ENCODE data around the gene TANGO6. TPM values are rescaled to one million over a fixed set of nuclear protein-coding genes. Genes with fewer than 3 reads are reported as not detected.

Gene TANGO6
- polyA plus RNA-seq, 1 donor (not counting 4 experiments of a cell fraction or from before 2014, with no cell fraction given) = 13.1 TPM

DNA sequence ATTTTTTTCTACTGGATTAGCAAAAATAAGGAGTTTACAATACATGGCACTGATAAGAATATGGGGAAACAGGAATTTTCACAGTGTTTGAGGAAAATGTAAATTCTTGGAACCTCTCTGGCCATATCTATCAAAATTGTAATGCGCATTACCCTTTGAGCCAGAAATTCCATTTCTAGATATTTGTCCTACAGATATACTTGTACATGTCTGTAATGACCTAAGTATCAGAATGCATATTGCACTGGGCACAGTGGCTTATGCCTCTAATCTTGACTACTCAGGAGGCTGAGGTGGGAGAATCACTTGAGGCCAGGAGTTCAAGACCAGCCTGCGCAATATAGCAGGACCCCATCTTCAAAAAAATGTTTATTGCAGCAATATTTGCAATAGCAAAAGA lies 236.4 kb downstream of the TANGO6 start:
- dilution Hi-C loops (cut with MboI; ENCODE audit: extremely low pct_ligation_motif_present, low sequenced_read_pairs) = no loop called here
- TF ChIP-seq CTCF (optimal IDR thresholded peaks at IDR 0.05 in 1 of 3, IDR thresholded peaks at IDR 0.05 in 1 of 3, conservative IDR thresholded peaks at IDR 0.05 in 1 of 3; ENCODE audit: extremely low read depth in 1 of 3, insufficient read depth in 2 of 3, low read length in 3 of 3) (no peak), EZH2 (IDR thresholded peaks at IDR 0.05; ENCODE audit: low read length) (no peak)
- Histone ChIP-seq H4K20me1 (ENCODE audit: control insufficient read depth, extremely low read depth, insufficient read depth, low read length) (no peaks in the 10 kb centered on the region), H3K9me1 (ENCODE audit: control insufficient read depth, extremely low read depth, insufficient read depth, low read length) (no peaks in the 10 kb centered on the region), H2AFZ (ENCODE audit: control insufficient read depth, low read length) (no peak overlapping the region), H3K4me1 (ENCODE audit: control insufficient read depth, extremely low read depth, insufficient read depth, low read length) (peaks cover 10% of the 10 kb centered on the region), H3K9me3 (ENCODE audit: control insufficient read depth, low read depth, low read length) (no peaks in the 10 kb centered on the region), H3K9ac (ENCODE audit: control insufficient read depth, extremely low read depth, insufficient read depth, low read length) (no peak overlapping the region), H3K4me3 (ENCODE audit: control insufficient read depth in 2 of 3, extremely low read depth in 1 of 3, insufficient read depth in 2 of 3, low read depth in 1 of 3, low read length in 3 of 3) (no peak overlapping the region), H3K27ac (ENCODE audit: control insufficient read depth, insufficient read depth, low read length) (no peak overlapping the region), H3K4me2 (ENCODE audit: control insufficient read depth, extremely low read depth, insufficient read depth, low read depth, low read length) (no peak overlapping the region), H3K79me2 (ENCODE audit: control insufficient read depth, insufficient read depth, low read length) (no peaks in the 10 kb centered on the region), H3K36me3 (ENCODE audit: control insufficient read depth in 2 of 2, extremely low read depth in 1 of 2, insufficient read depth in 2 of 2, low read length in 2 of 2) (no peaks in the 10 kb centered on the region), H3K27me3 (ENCODE audit: control insufficient read depth, extremely low read depth, insufficient read depth, low read length) (no peaks in the 10 kb centered on the region)
- DNase-seq (ENCODE audit: low read depth, low spot score) (no peak), FAIRE-seq (no peak)

DNA sequence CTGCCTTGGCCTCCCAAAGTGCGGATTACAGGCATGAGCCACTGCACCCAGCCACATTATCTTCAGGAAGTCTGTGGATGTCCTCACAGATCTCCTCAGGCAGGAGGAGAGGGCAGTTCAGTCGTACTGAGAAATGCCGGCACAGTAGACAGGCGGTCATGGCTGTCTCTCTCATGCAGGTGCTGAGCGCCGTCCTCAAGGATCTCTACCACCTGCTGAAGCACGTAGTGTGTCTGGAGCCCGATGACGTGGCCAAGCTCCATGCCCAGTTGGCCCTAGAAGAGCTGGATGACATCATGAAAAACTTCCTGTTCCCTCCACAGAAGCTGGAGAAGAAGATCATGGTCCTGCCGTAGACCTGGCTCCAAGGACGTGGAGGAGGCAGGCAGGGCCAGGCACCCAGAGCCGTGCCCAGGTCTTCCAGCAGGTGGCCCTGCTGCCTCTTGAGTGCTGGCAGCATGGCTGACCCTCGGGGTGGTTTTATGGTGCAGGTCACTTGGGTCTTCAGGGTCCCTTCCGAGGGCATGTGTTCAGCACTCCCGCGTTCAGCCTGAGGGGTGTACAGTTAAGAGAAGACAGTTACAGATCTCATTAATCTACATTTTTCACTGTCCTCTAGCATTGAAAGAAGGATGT lies 240.1 kb downstream of the TANGO6 start:
- no peaks in the 10 kb centered on the region for H3K4me1 ChIP-seq (ENCODE audit: control insufficient read depth, extremely low read depth, insufficient read depth, low read length)
- no peak overlapping the region for H2AFZ ChIP-seq (ENCODE audit: control insufficient read depth, low read length)
- H3K27me3 ChIP-seq (ENCODE audit: control insufficient read depth, extremely low read depth, insufficient read depth, low read length) = no peaks in the 10 kb centered on the region
- H3K9ac ChIP-seq (ENCODE audit: control insufficient read depth, extremely low read depth, insufficient read depth, low read length) = no peak overlapping the region
- no peaks in the 10 kb centered on the region for H3K79me2 ChIP-seq (ENCODE audit: control insufficient read depth, insufficient read depth, low read length)
- H4K20me1 ChIP-seq (ENCODE audit: control insufficient read depth, extremely low read depth, insufficient read depth, low read length) = no peaks in the 10 kb centered on the region
- dilution Hi-C loops (cut with MboI; ENCODE audit: extremely low pct_ligation_motif_present, low sequenced_read_pairs) = no loop called here
- no peak overlapping the region for H3K4me3 ChIP-seq (ENCODE audit: control insufficient read depth in 2 of 3, extremely low read depth in 1 of 3, insufficient read depth in 2 of 3, low read depth in 1 of 3, low read length in 3 of 3)
- H3K9me1 ChIP-seq (ENCODE audit: control insufficient read depth, extremely low read depth, insufficient read depth, low read length) = no peaks in the 10 kb centered on the region
- H3K4me2 ChIP-seq (ENCODE audit: control insufficient read depth, extremely low read depth, insufficient read depth, low read depth, low read length) = no peak overlapping the region
- no peak overlapping the region for H3K27ac ChIP-seq (ENCODE audit: control insufficient read depth, insufficient read depth, low read length)
- FAIRE-seq (no peak), DNase-seq (ENCODE audit: low read depth, low spot score) (no peak)
- no peaks in the 10 kb centered on the region for H3K9me3 ChIP-seq (ENCODE audit: control insufficient read depth, low read depth, low read length)
- TF ChIP-seq EZH2 (IDR thresholded peaks at IDR 0.05; ENCODE audit: low read length) (no peak), CTCF (optimal IDR thresholded peaks at IDR 0.05 in 1 of 3, IDR thresholded peaks at IDR 0.05 in 1 of 3, conservative IDR thresholded peaks at IDR 0.05 in 1 of 3; ENCODE audit: extremely low read depth in 1 of 3, insufficient read depth in 2 of 3, low read length in 3 of 3) (peak; percentile 30 to 47 (median 33))
- no peaks in the 10 kb centered on the region for H3K36me3 ChIP-seq (ENCODE audit: control insufficient read depth in 2 of 2, extremely low read depth in 1 of 2, insufficient read depth in 2 of 2, low read length in 2 of 2)

Measured in keratinocyte (primary cell).